Purkinje cell (primary cell): ENCODE measurements around the gene VSTM4. TPM values are rescaled to one million over a fixed set of nuclear protein-coding genes. Genes with fewer than 3 reads are reported as not detected.

Experiments used
- polyA plus RNA-seq: library from polyadenylated mRNA; unstranded; fragments of >200 nt; fragmentation: Nextera tagmentation; gene quantifications from 2 replicates; pipeline ENCODE4 v1.2.1, GENCODE V29; 2014

VSTM4 gene
- 1.5 and 1.7 TPM in 2 replicates for polyA plus RNA-seq

GRCh38 chr10:49115015-49115795 lies at the start of gene VSTM4:
Gene VSTM4, minus strand, starts transcription at chr10:49115522. Its CDS starts 37 bp downstream, at chr10:49115485.

GRCh38 chr10:49133706-49134248 lies 18.5 kb upstream of the VSTM4 start, which contains the start of gene FAM170B:
Gene FAM170B, minus strand, starts transcription at chr10:49134021. Its CDS starts 103 bp downstream, at chr10:49133918.

Other genes starting within 250 kb of the VSTM4 start
- not detected in 2 replicates for gene LRRC18, start 175.7 kb downstream of the VSTM4 start, polyA plus RNA-seq
- not detected in 2 replicates for gene FAM170B, start 18.5 kb upstream of the VSTM4 start, polyA plus RNA-seq
- gene TMEM273, start 72.9 kb upstream of the VSTM4 start, polyA plus RNA-seq: not detected in 2 replicates
- not detected in 2 replicates for gene C10orf71, start 183.6 kb upstream of the VSTM4 start, polyA plus RNA-seq